Epithelial cell of esophagus (primary cell): ENCODE measurements around the gene MLYCD.

Experiments used
- DNase-seq: peaks from one replicate; pipeline ENCODE4 v3.0.0; 2010; ENCODE audit warnings: low read depth
- H3K4me3 ChIP-seq: 2 replicates; pipeline ENCODE4 v1.5.1; 2011; ENCODE audit warnings: mild to moderate bottlenecking, low read length, control low read depth
- CTCF ChIP-seq: IDR thresholded peaks from 2 replicates; pipeline ENCODE4 v1.5.1; 2011; ENCODE audit warnings: low read depth, mild to moderate bottlenecking, low read length, control low read depth, inconsistent platforms; ENCODE audit not compliant: insufficient read depth; ENCODE audit errors: missing control alignments

MLYCD gene

DNA sequence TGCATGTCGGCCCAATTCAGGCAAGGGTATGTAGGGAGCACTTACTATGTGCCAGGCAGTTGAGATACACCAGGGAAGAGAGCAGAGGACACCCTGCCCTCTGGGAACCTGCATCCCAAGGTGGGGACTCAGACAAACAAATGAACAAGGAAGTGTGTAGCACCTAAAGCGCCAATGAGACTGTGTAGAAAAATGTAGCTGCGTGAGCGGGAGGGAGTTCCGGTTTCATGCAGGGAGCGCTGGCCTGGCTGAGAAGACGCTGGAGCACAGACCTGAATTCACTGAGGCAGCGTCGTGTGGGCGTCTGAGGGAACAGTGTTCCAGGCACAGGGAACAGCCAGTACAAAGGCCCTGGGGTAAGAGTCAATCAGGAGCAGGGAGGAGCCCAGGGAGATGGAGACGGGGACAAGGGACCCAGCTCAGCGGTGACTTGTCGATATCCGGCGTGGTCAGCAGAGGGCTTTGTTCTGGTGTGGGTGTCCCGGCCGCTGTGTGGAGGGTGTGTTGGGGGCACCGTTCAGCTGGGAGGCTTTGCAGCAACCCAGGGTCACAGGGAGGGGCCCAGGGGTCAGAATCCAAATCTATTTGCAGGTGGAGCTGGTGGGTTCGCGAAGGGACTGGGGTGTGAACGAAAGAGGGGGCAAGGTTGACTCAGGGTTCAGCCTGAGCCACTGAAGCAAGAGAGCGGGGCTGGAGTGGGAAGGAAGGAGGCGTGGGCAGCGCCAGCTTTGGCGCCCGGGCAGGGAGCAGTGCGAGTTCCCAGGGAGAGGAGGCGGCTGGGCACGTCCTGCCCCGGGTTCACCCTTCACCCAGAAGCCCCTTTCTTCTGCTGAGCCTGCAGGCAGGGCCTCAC is 36.3 kb downstream of the MLYCD start:
- no peak for TF ChIP-seq CTCF
- H3K4me3 ChIP-seq, result no peak overlapping the region
- no peak for DNase-seq

GRCh38 chr16:83935858-83936255 is 36.9 kb downstream of the MLYCD start:
- DNase-seq, result no peak
- no peak overlapping the region for H3K4me3 ChIP-seq
- TF ChIP-seq CTCF, result no peak

- no peak overlapping the region for H3K4me3 ChIP-seq
- no peak for DNase-seq
- TF ChIP-seq CTCF, result no peak
Measured at GRCh38 chr16:83936581-83937165, 37.8 kb downstream of the MLYCD start.

DNA sequence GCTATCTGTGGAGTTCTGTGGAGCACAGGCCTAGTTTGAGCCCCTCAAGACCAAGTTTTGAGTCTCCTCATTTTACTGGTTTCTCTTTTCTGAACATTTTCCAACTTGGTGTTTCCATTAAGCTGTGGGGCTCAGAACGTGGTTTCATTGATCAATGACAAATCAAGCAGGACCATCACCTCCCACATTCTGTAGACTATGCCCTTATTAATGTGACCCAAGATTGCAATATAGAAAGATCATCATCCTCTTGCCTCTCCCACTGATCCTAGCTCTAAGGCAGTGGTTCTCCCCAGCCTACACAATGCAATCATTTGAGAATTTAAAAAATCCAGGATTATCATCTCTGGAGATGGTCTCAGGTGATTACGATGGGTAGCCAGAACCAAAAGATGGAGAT is 38.4 kb downstream of the MLYCD start:
- no peak overlapping the region for H3K4me3 ChIP-seq
- TF ChIP-seq CTCF, result no peak
- DNase-seq, result no peak

GRCh38 chr16:83937922-83938885 is 39.3 kb downstream of the MLYCD start:
- no peak for TF ChIP-seq CTCF

DNA sequence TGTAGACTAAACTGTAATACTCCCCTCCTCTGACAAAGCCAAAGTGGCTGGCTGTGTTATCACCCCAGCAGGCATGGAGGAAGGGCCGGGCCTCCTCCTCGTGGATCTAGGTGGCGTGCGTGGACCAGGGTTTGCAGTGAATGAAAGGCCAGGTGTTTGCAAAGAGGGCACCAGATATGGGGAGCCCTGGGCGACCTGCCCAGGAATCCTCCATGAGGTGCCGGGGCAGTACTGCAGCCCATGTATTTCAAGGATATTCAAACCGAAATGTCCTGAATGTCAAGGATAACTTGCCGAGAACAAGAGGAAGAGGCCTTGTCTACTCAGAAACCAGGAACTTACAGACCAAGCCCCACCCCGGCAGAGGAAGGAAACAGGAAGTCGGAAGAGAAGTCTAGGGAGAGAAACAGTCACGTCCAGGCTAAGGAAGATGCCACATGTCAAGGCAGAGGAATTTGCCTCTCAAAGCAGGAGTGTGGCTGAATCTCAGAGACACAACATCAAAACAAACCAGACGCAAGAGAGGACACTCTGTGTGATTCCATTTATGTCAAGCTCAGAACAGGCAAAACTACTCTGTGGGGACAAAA is 40.4 kb downstream of the MLYCD start:
- no peak for DNase-seq
- no peak for TF ChIP-seq CTCF
- H3K4me3 ChIP-seq, result no peak overlapping the region

More at GRCh38 chr16:83937922-83938885, 39.3 kb downstream of the MLYCD start:
- no peak overlapping the region for H3K4me3 ChIP-seq
- peak; percentile 32 for DNase-seq
